Body of pancreas (tissue), 4 donors: Measurements from ENCODE around the gene CEP89.

ENCODE experiments used
- POLR2A ChIP-seq, 3 donors: fragments of 450-650 bp; IDR thresholded peaks; one replicate each; pipeline ENCODE4 v1.6.1; 2016; ENCODE audit warnings: antibody characterized with exemption in 3 of 3, mild to moderate bottlenecking in 2 of 3
- TF ChIP-seq, protein P1 (sequence below), 7 experiments: fragments of 450-650 bp in 4 of 7; fragments of 200-600 bp in 3 of 7; sonication (generic) in 3 of 7; IDR thresholded peaks; one replicate each; pipeline ENCODE4 v1.5.1; 2016 to 2019; ENCODE audit warnings: antibody characterized with exemption in 7 of 7

DNA sequence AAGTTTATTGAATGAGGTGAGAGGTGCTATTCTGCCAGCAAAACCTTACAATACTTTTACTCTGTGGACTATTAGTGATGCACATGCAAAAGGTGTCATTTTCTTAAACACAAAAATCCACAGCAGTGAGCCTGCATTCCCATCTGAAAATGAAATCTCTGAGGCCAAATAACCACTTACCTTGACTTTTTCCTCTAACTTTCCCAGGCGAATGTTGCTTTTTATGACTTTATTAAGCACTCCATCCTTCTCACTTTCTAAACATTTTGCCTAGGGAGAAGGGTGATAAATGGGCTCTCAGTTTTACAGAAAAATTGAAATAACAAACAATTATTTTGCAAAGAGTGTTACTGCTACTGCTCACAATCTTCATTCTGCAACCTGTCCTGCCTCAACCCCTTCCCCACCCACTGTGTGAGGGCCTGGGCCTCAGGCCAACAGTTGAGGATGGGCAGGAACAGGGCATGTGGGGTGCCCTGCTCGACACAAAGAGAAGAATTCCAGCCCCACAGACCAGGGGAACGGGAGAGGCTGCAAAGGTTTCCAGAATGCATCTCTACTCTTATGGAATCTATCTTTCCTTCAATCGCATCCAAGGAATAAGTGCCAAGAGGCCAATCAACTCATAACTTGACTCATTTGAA lies 84.1 kb downstream of the CEP89 start:
- TF ChIP-seq, protein P1, sequence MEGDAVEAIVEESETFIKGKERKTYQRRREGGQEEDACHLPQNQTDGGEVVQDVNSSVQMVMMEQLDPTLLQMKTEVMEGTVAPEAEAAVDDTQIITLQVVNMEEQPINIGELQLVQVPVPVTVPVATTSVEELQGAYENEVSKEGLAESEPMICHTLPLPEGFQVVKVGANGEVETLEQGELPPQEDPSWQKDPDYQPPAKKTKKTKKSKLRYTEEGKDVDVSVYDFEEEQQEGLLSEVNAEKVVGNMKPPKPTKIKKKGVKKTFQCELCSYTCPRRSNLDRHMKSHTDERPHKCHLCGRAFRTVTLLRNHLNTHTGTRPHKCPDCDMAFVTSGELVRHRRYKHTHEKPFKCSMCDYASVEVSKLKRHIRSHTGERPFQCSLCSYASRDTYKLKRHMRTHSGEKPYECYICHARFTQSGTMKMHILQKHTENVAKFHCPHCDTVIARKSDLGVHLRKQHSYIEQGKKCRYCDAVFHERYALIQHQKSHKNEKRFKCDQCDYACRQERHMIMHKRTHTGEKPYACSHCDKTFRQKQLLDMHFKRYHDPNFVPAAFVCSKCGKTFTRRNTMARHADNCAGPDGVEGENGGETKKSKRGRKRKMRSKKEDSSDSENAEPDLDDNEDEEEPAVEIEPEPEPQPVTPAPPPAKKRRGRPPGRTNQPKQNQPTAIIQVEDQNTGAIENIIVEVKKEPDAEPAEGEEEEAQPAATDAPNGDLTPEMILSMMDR (IDR thresholded peaks at IDR 0.05): no peak
- TF ChIP-seq POLR2A (IDR thresholded peaks at IDR 0.05): no peak
